BLaER1 (cell line): ENCODE measurements around the gene CELF2.
"Not testable (repeated sequence)": the region's sequence is repeated elsewhere in the genome, so short reads cannot be mapped to it uniquely, and the experiment has no call there.

Experiments used
- H3K27ac ChIP-seq: shearing (Covaris generic); formaldehyde crosslinking; 2 replicates; pipeline ENCODE4 v1.8.1; 2022
- H3K27me3 ChIP-seq: shearing (Covaris generic); formaldehyde crosslinking; 2 replicates; pipeline ENCODE4 v1.8.1; 2022
- H3K36me3 ChIP-seq: shearing (Covaris generic); formaldehyde crosslinking; 2 replicates; pipeline ENCODE4 v1.8.1; 2022
- H3K4me1 ChIP-seq: shearing (Covaris generic); formaldehyde crosslinking; 2 replicates; pipeline ENCODE4 v1.8.1; 2022
- H3K4me2 ChIP-seq: shearing (Covaris generic); formaldehyde crosslinking; 2 replicates; pipeline ENCODE4 v1.8.1; 2022
- H3K4me3 ChIP-seq: shearing (Covaris generic); formaldehyde crosslinking; 2 replicates; pipeline ENCODE4 v1.8.1; 2022
- H3K9ac ChIP-seq: shearing (Covaris generic); formaldehyde crosslinking; 2 replicates; pipeline ENCODE4 v1.8.1; 2022
- H3K9me3 ChIP-seq: shearing (Covaris generic); formaldehyde crosslinking; 2 replicates; pipeline ENCODE4 v1.8.1; 2022
- H4K20me1 ChIP-seq: shearing (Covaris generic); formaldehyde crosslinking; 2 replicates; pipeline ENCODE4 v1.8.1; 2022
- Cebpa-rat ChIP-seq: shearing (Covaris generic); IDR thresholded peaks from 2 replicates; pipeline ENCODE4 v1.8.1; 2022

The CELF2 gene

GRCh38 chr10:11351801-11352200 lies 334.1 kb downstream of the CELF2 start:
- Histone ChIP-seq H4K20me1 (no peaks in the 10 kb centered on the region), H3K4me3 (no peak overlapping the region), H3K27me3 (no peaks in the 10 kb centered on the region), H3K4me1 (no peaks in the 10 kb centered on the region), H3K27ac (no peak overlapping the region), H3K9me3 (peaks cover 24% of the 10 kb centered on the region), H3K36me3 (no peaks in the 10 kb centered on the region), H3K4me2 (no peak overlapping the region), H3K9ac (no peak overlapping the region)
- TF ChIP-seq Cebpa-rat, result no peak

DNA sequence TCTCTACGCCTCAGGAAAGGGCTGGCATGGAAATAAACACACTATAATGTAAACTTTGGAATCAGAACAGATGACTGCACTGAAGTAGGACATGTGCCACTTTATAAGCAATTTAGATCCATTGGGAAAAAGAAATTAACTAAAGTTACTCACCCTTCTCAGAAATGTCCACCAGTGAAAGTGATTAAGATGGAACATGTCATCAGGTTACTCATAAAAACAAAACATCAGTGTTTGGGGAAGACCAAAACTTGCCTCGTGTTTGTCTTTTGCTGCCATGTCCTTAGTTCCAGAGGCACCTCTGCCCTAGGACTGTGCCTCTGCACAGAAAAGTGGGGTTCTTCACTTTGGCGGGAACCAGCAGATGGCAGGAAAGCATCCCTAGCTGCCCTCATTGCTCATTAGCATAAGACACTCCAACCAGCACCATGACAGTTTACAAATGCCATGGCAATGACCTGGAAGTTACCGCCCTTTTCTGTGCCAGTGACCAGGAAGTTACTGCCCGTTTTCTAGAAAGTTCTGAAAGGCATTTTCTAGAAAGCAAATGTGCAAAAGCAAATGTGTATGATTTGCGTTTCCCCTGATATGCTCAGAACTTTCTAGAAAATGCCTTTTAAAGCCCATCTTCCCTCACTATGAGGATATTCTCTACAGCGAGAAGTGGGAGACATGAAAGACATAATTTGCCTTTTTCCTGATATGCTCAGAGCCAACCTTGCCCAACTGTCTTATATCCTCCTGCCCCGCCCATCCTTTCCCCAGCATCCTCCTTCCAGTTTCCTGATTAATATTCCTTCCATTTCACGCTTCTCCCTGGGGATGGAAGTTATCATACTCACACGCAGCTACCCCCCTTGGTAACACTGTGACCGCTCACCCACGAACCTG lies 335.6 kb downstream of the CELF2 start:
- Histone ChIP-seq H3K27ac (no peak overlapping the region), H3K4me3 (no peak overlapping the region), H3K4me1 (no peaks in the 10 kb centered on the region), H4K20me1 (no peaks in the 10 kb centered on the region), H3K9me3 (peaks cover 20% of the 10 kb centered on the region; the same call in 1 of the 2 replicates), H3K4me2 (no peak overlapping the region), H3K36me3 (no peaks in the 10 kb centered on the region), H3K27me3 (no peaks in the 10 kb centered on the region), H3K9ac (no peak overlapping the region)
- no peak for TF ChIP-seq Cebpa-rat

DNA sequence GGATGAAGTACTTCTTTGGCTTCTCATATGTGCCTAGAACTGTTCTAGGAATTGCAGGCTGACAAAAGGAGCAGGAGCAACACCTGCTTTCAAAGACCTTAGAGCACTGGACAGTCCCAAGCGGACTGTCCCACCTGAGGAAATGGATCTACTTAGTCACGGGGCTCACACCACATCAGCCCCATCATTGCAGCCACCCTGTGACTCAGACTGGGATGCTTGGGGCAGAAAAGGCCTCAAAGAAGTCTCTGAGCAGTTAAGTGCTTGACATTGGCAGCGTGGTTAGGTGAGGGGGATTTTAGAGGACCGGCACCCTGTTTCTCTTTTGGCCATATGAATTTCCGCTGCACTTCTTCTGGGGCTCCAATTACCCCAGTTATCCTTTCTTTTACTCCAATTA lies 337.2 kb downstream of the CELF2 start:
- no peak overlapping the region for H3K4me2 ChIP-seq

GRCh38 chr10:11355592-11355991 lies 337.9 kb downstream of the CELF2 start:
- Histone ChIP-seq H3K9me3 (peaks cover 32% of the 10 kb centered on the region), H3K4me1 (no peaks in the 10 kb centered on the region), H3K4me2 (no peak overlapping the region), H3K27me3 (no peaks in the 10 kb centered on the region), H3K9ac (no peak overlapping the region), H3K4me3 (no peak overlapping the region), H4K20me1 (no peaks in the 10 kb centered on the region), H3K36me3 (no peaks in the 10 kb centered on the region), H3K27ac (no peak overlapping the region)
- no peak for TF ChIP-seq Cebpa-rat

More for the DNA sequence above, 337.2 kb downstream of the CELF2 start:
- Histone ChIP-seq H3K4me3 (no peak overlapping the region), H3K9ac (no peak overlapping the region), H3K27ac (no peak overlapping the region), H3K9me3 (peaks cover 32% of the 10 kb centered on the region), H3K4me1 (no peaks in the 10 kb centered on the region), H3K36me3 (no peaks in the 10 kb centered on the region), H4K20me1 (no peaks in the 10 kb centered on the region), H3K27me3 (no peaks in the 10 kb centered on the region)
- no peak for TF ChIP-seq Cebpa-rat

- no peaks in the 10 kb centered on the region for H4K20me1 ChIP-seq
- H3K4me1 ChIP-seq, result no peaks in the 10 kb centered on the region
- no peaks in the 10 kb centered on the region for H3K36me3 ChIP-seq
- peaks cover 26% of the 10 kb centered on the region for H3K9me3 ChIP-seq
- H3K27ac ChIP-seq, result no peak overlapping the region
- no peak overlapping the region for H3K9ac ChIP-seq
- H3K4me3 ChIP-seq, result no peak overlapping the region
- no peaks in the 10 kb centered on the region for H3K27me3 ChIP-seq
- TF ChIP-seq Cebpa-rat, result no peak
- no peak overlapping the region for H3K4me2 ChIP-seq
These were observed 339.8 kb downstream of the CELF2 start for GRCh38 chr10:11357439-11357838.

GRCh38 chr10:11358011-11358410 lies 340.3 kb downstream of the CELF2 start:
- Histone ChIP-seq H3K4me1 (no peaks in the 10 kb centered on the region), H3K9ac (no peak overlapping the region), H3K4me2 (no peak overlapping the region), H3K27ac (no peak overlapping the region), H3K4me3 (no peak overlapping the region), H3K9me3 (peaks cover 21% of the 10 kb centered on the region), H3K36me3 (no peaks in the 10 kb centered on the region), H4K20me1 (no peaks in the 10 kb centered on the region), H3K27me3 (no peaks in the 10 kb centered on the region)
- TF ChIP-seq Cebpa-rat, result no peak

DNA sequence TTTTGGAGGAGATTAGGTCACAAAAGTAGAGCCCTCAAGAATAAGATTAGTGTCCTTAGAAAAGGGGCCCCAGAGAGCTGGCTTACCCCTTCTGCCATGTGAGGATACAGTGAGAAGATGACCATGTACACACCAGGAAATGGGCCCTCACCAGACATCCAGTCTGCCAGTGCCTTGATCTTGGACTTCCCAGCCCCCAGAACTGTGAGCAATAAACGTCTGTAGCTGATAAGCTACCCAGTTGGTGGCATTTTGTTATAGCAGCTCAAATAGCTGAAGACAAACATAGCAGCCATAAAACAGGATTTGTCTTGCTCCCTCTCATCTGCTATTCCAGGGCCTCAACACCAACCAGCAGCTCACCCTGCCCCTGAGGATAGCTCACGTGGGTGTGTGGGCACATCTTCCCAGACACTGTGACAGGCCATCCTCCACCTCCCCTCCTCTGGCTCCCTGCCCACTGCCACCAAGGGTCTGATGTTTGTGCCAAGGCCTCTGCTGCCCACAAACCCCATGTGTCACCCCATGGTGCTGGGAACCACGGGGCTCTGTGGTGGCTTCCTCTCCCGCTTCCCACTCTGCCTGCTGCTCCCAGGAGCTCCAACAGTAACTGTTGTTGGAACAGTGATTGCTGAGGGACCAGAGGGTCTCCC lies 341.4 kb downstream of the CELF2 start:
- Histone ChIP-seq H3K27ac (no peak overlapping the region), H3K9me3 (peaks cover 13% of the 10 kb centered on the region), H3K36me3 (no peaks in the 10 kb centered on the region), H3K4me1 (no peaks in the 10 kb centered on the region), H3K4me3 (no peak overlapping the region), H3K27me3 (no peaks in the 10 kb centered on the region), H4K20me1 (no peaks in the 10 kb centered on the region), H3K9ac (no peak overlapping the region), H3K4me2 (no peak overlapping the region)
- TF ChIP-seq Cebpa-rat, result no peak

DNA sequence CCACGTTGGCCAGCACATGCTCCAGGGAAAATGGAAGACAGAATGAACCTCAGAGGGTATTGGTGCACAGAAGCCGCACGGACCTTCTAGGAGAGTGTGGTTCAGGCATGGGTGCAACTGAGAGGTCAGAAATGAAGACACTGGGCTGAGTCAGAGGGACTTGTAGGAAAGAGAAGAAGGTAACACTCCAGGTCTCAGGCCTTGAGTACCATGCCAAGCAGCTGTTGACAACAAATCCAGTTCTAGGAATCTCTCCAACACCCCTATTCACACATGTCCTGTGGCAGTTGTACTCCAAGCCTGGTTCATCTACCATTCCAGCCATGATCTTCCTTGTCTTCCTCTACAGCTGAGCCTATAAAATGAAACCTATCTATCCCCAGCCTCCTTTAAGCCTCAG lies 342.2 kb downstream of the CELF2 start:
- H3K36me3 ChIP-seq, result no peaks in the 10 kb centered on the region
- no peak overlapping the region for H3K9ac ChIP-seq
- H3K4me2 ChIP-seq, result no peak overlapping the region
- H3K9me3 ChIP-seq, result peaks cover 13% of the 10 kb centered on the region
- no peaks in the 10 kb centered on the region for H3K27me3 ChIP-seq
- no peaks in the 10 kb centered on the region for H3K4me1 ChIP-seq
- TF ChIP-seq Cebpa-rat, result no peak
- no peak overlapping the region for H3K27ac ChIP-seq
- H3K4me3 ChIP-seq, result no peak overlapping the region
- H4K20me1 ChIP-seq, result no peaks in the 10 kb centered on the region

- H4K20me1 ChIP-seq, result no peaks in the 10 kb centered on the region
- no peaks in the 10 kb centered on the region for H3K36me3 ChIP-seq
- H3K4me1 ChIP-seq, result no peaks in the 10 kb centered on the region
- peaks cover 10% of the 10 kb centered on the region for H3K9me3 ChIP-seq
- H3K27ac ChIP-seq, result no peak overlapping the region
- H3K4me2 ChIP-seq, result no peak overlapping the region
- TF ChIP-seq Cebpa-rat, result no peak
- H3K9ac ChIP-seq, result no peak overlapping the region
- H3K27me3 ChIP-seq, result no peaks in the 10 kb centered on the region
- no peak overlapping the region for H3K4me3 ChIP-seq
These were observed 345.8 kb downstream of the CELF2 start for GRCh38 chr10:11363497-11363896.

DNA sequence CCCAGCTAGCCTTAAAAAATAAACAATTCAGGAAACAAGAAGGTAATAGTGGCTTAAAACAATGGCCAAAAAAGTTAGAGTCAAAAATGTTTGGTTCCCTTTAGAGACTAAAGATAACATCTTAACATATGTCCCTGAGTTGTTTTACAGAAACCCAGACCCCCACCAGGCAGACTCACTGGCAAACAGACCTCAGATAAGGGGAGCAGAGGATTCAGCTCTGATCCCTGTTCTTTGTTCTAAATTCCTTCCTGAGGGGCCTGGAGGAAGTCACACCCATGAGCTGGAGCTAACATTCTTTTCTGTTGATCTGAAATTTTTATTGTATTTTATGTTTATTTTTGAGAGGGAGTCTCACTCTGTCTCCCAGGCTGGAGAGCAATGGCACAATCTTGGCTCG lies 346.6 kb downstream of the CELF2 start:
- TF ChIP-seq Cebpa-rat, result no peak
- no peak overlapping the region for H3K4me3 ChIP-seq
- H4K20me1 ChIP-seq, result no peaks in the 10 kb centered on the region
- H3K27me3 ChIP-seq, result no peaks in the 10 kb centered on the region
- H3K36me3 ChIP-seq, result no peaks in the 10 kb centered on the region
- no peak overlapping the region for H3K4me2 ChIP-seq
- no peaks in the 10 kb centered on the region for H3K4me1 ChIP-seq
- no peak overlapping the region for H3K27ac ChIP-seq
- peaks cover 3% of the 10 kb centered on the region; the same call in 1 of the 2 replicates for H3K9me3 ChIP-seq
- no peak overlapping the region for H3K9ac ChIP-seq

- H3K4me2 ChIP-seq, H3K36me3 ChIP-seq, H3K9me3 ChIP-seq, H3K27me3 ChIP-seq, H3K9ac ChIP-seq, H3K4me3 ChIP-seq, H3K27ac ChIP-seq, H4K20me1 ChIP-seq, H3K4me1 ChIP-seq: not testable (repeated sequence)
These were observed 349.2 kb downstream of the CELF2 start for GRCh38 chr10:11366889-11367288.
